CD14-positive monocyte (primary cell): ENCODE data around the gene COL11A1. TPM values are rescaled to one million over a fixed set of nuclear protein-coding genes. Genes with fewer than 3 reads are reported as not detected.

Experiments used
- DNase-seq, 3 donors: peaks; one replicate each; pipeline ENCODE4 v3.0.0-alpha.2; 2011 to 2022
- H2AFZ ChIP-seq: 2 replicates; pipeline ENCODE4 v1.6.0; 2012; ENCODE audit warnings: mild to moderate bottlenecking, low read depth, low read length, inconsistent platforms; ENCODE audit not compliant: insufficient read depth, poor library complexity, severe bottlenecking
- H3K27ac ChIP-seq, 2 donors: 1 replicate in 1 of 2; 2 replicates in 1 of 2; pipeline ENCODE4 v1.5.1; 2012 to 2013; ENCODE audit warnings: low read length in 2 of 2, control low read depth in 1 of 2, inconsistent platforms in 1 of 2, low read depth in 1 of 2, mild to moderate bottlenecking in 1 of 2
- H3K27me3 ChIP-seq, 2 donors: one replicate each; pipeline versions ENCODE4 v1.6.0 to v1.6.1; 2011 to 2013; ENCODE audit warnings: low read length in 2 of 2; ENCODE audit not compliant: control insufficient read depth in 2 of 2, insufficient read depth in 2 of 2
- H3K36me3 ChIP-seq, 2 donors: replicated peaks in 1 of 2; 1 replicate in 1 of 2; 2 replicates in 1 of 2; pipeline versions ENCODE4 v1.5.1 to v1.6.1; 2012 to 2013; ENCODE audit warnings: low read length in 2 of 2, control low read depth in 1 of 2, inconsistent platforms in 1 of 2, mild to moderate bottlenecking in 1 of 2; ENCODE audit not compliant: insufficient read depth in 2 of 2, control insufficient read depth in 1 of 2
- H3K4me1 ChIP-seq, 2 donors: 1 replicate in 1 of 2; 2 replicates in 1 of 2; pipeline versions ENCODE4 v1.5.1 to v1.6.1; 2012 to 2013; ENCODE audit warnings: low read length in 2 of 2, control low read depth in 1 of 2, inconsistent platforms in 1 of 2, mild to moderate bottlenecking in 1 of 2, moderate library complexity in 1 of 2; ENCODE audit not compliant: insufficient read depth in 2 of 2, control insufficient read depth in 1 of 2
- H3K4me2 ChIP-seq: replicated peaks from 2 replicates; pipeline ENCODE3; 2012; ENCODE audit warnings: low read length, moderate library complexity, mild to moderate bottlenecking; ENCODE audit not compliant: poor library complexity, severe bottlenecking; ENCODE audit errors: extremely low read depth
- H3K4me3 ChIP-seq, 3 experiments: fragments of 200-600 bp in 1 of 3; sonication (generic) in 1 of 3; replicated peaks in 1 of 3; 1 replicate in 2 of 3; 2 replicates in 1 of 3; pipeline ENCODE4 v1.5.1; 2011 to 2013; ENCODE audit warnings: low read length in 3 of 3, mild to moderate bottlenecking in 3 of 3, control low read depth in 2 of 3, low read depth in 2 of 3, inconsistent platforms in 1 of 3, moderate library complexity in 1 of 3
- H3K79me2 ChIP-seq: 2 replicates; pipeline ENCODE4 v1.6.0; 2012; ENCODE audit warnings: mild to moderate bottlenecking, control low read depth, inconsistent platforms, low read length, moderate library complexity; ENCODE audit not compliant: insufficient read depth
- H3K9ac ChIP-seq: 2 replicates; pipeline ENCODE4 v1.6.0; 2017; ENCODE audit warnings: low read length, mild to moderate bottlenecking; ENCODE audit not compliant: insufficient read depth, poor library complexity, severe bottlenecking
- H3K9me3 ChIP-seq, 2 donors: replicated peaks in 1 of 2; 1 replicate in 1 of 2; 2 replicates in 1 of 2; pipeline versions ENCODE4 v1.5.1 to v1.6.1; 2012 to 2013; ENCODE audit warnings: low read length in 2 of 2, control low read depth in 1 of 2; ENCODE audit not compliant: control insufficient read depth in 1 of 2, insufficient read depth in 1 of 2
- H4K20me1 ChIP-seq: 2 replicates; pipeline ENCODE4 v1.6.0; 2012; ENCODE audit warnings: mild to moderate bottlenecking, low read length, control low read depth, moderate library complexity; ENCODE audit not compliant: insufficient read depth
- H3K27ac Mint-ChIP-seq, 7 donors: one replicate each; pipeline ENCODE4 v1.8.0; 2020; ENCODE audit warnings: mild to moderate bottlenecking in 7 of 7, mixed read lengths in 7 of 7, moderate library complexity in 6 of 7, inconsistent platforms in 2 of 7
- H3K27me3 Mint-ChIP-seq, 3 donors: one replicate each; pipeline ENCODE4 v1.8.0; 2021 to 2022; ENCODE audit warnings: low read depth in 3 of 3, mild to moderate bottlenecking in 3 of 3, mixed read lengths in 3 of 3, moderate library complexity in 3 of 3, inconsistent platforms in 1 of 3
- H3K36me3 Mint-ChIP-seq, 2 donors: one replicate each; pipeline ENCODE4 v1.8.0; 2020; ENCODE audit warnings: mixed read lengths in 2 of 2, inconsistent platforms in 1 of 2, mild to moderate bottlenecking in 1 of 2
- H3K4me1 Mint-ChIP-seq: one replicate; pipeline ENCODE4 v1.8.0; 2020; ENCODE audit warnings: mild to moderate bottlenecking, mixed read lengths
- H3K4me3 Mint-ChIP-seq, 2 donors: one replicate each; pipeline ENCODE4 v1.8.0; 2020; ENCODE audit warnings: mild to moderate bottlenecking in 2 of 2, mixed read lengths in 2 of 2, moderate library complexity in 1 of 2
- H3K9me3 Mint-ChIP-seq, 7 donors: one replicate each; pipeline ENCODE4 v1.8.0; 2020 to 2022; ENCODE audit warnings: mixed read lengths in 7 of 7, mild to moderate bottlenecking in 6 of 7, moderate library complexity in 6 of 7, inconsistent platforms in 2 of 7
- WGBS: methylation state at CpG from one replicate; pipeline ENCODE4 v1.1.5; 2013; ENCODE audit warnings: missing lambda C conversion rate; ENCODE audit not compliant: insufficient coverage; 5-methylcytosine and 5-hydroxymethylcytosine counted together
- intact Hi-C, 2 donors: fragments of 100-400 bp; cut with micrococcal nuclease; formaldehyde crosslinking; loops; one replicate each; pipeline versions ENCODE4 v1.15.0 to v1.15.1; 2023
- polyA plus RNA-seq, 3 donors: library from polyadenylated mRNA; depleted of rRNA in 1 of 3; unstranded in 2 of 3; stranded (reverse) in 1 of 3; fragments of 300-500 nt in 2 of 3; fragments of >200 nt in 1 of 3; fragmentation: Illumina TruSeq in 2 of 3; gene quantifications; 1 replicate in 2 of 3; 2 replicates in 1 of 3; pipeline ENCODE4 v1.2.3, GENCODE V29; 2012 to 2021
- TF ChIP-seq, protein P1 (sequence below): fragments of 200-600 bp; IDR thresholded peaks from one replicate; pipeline ENCODE4 v1.8.0; 2022; ENCODE audit warnings: antibody characterized with exemption, mild to moderate bottlenecking

COL11A1 gene
- polyA plus RNA-seq, 3 donors: not detected

DNA sequence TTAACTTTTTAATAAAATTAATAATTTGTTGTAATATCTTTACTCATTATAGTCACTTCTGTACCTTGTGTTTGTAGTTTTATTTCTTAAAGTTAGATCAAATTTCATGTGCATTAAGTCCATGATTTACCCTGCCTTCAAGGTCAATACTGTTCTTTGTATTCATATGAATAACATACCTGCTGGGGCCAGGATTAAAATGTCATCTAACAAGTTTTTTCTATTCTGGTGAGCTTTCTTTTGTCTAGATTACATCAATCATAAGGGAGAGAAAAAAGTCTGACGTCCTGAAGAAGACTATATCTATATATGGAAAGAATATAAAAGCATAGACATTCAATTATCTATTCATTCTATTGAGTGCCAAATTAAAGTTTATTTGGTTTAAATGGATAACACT lies 232.6 kb downstream of the COL11A1 start:
- H3K36me3 ChIP-seq: no peaks in the 10 kb centered on the region
- H3K9ac ChIP-seq: no peak overlapping the region
- H4K20me1 ChIP-seq: no peaks in the 10 kb centered on the region
- H3K27me3 ChIP-seq: no peaks in the 10 kb centered on the region
- no peaks in the 10 kb centered on the region for H3K79me2 ChIP-seq
- intact Hi-C loops: no loop called here
- TF ChIP-seq, protein P1, sequence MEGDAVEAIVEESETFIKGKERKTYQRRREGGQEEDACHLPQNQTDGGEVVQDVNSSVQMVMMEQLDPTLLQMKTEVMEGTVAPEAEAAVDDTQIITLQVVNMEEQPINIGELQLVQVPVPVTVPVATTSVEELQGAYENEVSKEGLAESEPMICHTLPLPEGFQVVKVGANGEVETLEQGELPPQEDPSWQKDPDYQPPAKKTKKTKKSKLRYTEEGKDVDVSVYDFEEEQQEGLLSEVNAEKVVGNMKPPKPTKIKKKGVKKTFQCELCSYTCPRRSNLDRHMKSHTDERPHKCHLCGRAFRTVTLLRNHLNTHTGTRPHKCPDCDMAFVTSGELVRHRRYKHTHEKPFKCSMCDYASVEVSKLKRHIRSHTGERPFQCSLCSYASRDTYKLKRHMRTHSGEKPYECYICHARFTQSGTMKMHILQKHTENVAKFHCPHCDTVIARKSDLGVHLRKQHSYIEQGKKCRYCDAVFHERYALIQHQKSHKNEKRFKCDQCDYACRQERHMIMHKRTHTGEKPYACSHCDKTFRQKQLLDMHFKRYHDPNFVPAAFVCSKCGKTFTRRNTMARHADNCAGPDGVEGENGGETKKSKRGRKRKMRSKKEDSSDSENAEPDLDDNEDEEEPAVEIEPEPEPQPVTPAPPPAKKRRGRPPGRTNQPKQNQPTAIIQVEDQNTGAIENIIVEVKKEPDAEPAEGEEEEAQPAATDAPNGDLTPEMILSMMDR: no peak
- H2AFZ ChIP-seq: no peak overlapping the region
- Mint-ChIP-seq H3K4me3 (no peak overlapping the region), H3K9me3 (peaks cover 0 to 5% (median 3%) of the 10 kb centered on the region in 7 donors), H3K4me1 (no peaks in the 10 kb centered on the region), H3K36me3 (no peaks in the 10 kb centered on the region), H3K27ac (no peak overlapping the region), H3K27me3 (no peaks in the 10 kb centered on the region)
- no peak overlapping the region for H3K4me3 ChIP-seq
- H3K9me3 ChIP-seq: peaks cover 0 to 14% of the 10 kb centered on the region in 2 donors
- H3K4me1 ChIP-seq: no peaks in the 10 kb centered on the region
- no peak for DNase-seq
- H3K4me2 ChIP-seq: no peak overlapping the region
- H3K27ac ChIP-seq: no peak overlapping the region
- no CpG with 5 or more reads among the region's 1 CpG for WGBS

DNA sequence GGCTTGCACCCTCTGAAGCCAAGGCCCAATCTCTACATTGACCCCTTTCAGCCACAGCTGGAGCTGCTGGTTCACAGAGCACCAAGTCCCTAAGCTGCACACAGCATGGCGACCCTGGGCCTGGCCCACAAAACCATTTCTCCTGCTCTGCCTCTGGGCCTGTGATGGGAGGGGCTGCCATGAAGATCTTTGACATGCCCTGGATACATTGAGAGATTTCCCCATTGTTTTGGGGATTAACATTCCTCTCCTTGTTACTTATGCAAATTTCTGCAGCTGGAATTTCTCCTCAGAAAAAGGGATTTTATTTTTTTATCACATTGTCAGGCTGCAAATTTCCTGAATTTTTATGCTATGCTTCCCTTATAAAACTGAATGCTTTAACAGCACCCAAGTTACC lies 235.8 kb downstream of the COL11A1 start:
- H3K27ac Mint-ChIP-seq: no peak overlapping the region
- Histone ChIP-seq H3K79me2 (no peaks in the 10 kb centered on the region), H3K9me3 (peaks cover 0 to 22% of the 10 kb centered on the region in 2 donors), H3K36me3 (no peaks in the 10 kb centered on the region), H3K27me3 (no peaks in the 10 kb centered on the region), H3K27ac (no peak overlapping the region), H3K4me3 (no peak overlapping the region), H4K20me1 (no peaks in the 10 kb centered on the region), H2AFZ (no peak overlapping the region), H3K4me2 (no peak overlapping the region), H3K4me1 (no peaks in the 10 kb centered on the region), H3K9ac (no peak overlapping the region)
- no peak overlapping the region for H3K4me3 Mint-ChIP-seq
- no CpG with 5 or more reads among the region's 1 CpG for WGBS
- intact Hi-C loops: no loop called here
- H3K9me3 Mint-ChIP-seq: peaks cover 0 to 10% (median 4%) of the 10 kb centered on the region in 7 donors
- H3K36me3 Mint-ChIP-seq: no peaks in the 10 kb centered on the region
- TF ChIP-seq, protein P1: no peak
- no peak for DNase-seq
- H3K27me3 Mint-ChIP-seq: no peaks in the 10 kb centered on the region
- H3K4me1 Mint-ChIP-seq: no peaks in the 10 kb centered on the region
